PC-3 (cell line): ENCODE measurements around the gene MMRN2. TPM values are rescaled to one million over a fixed set of nuclear protein-coding genes. Genes with fewer than 3 reads are reported as not detected.
"Not testable (repeated sequence)": the region's sequence is repeated elsewhere in the genome, so short reads cannot be mapped to it uniquely, and the experiment has no call there.

Source experiments
- ATAC-seq: fragments of 200-7000 bp; cut with Tn5 transposase; 2 replicates; pipeline ENCODE4 v1.9.1; 2020; ENCODE audit warnings: mild to moderate bottlenecking, moderate library complexity
- BruUV-seq: library from RNA; stranded (reverse); fragments of 400-500 nt; replicated peaks from 2 replicates; lab custom pipeline; 2021; lab: Mats Ljungman, UMichigan
- CTCF ChIA-PET: fragments of 300-600 bp; sonication (Branson Sonifier 250); formaldehyde crosslinking; loops from one replicate; lab custom pipeline; 2022; ENCODE audit warnings: antibody characterized with exemption; lab: Charles Lee
- POLR2A ChIA-PET: fragments of 300-600 bp; sonication (Branson Sonifier 250); formaldehyde crosslinking; loops from one replicate; lab custom pipeline; 2022; ENCODE audit warnings: antibody characterized with exemption; ENCODE audit not compliant: unreplicated experiment; lab: Charles Lee
- DNase-seq: peaks from one replicate; pipeline ENCODE4 v3.0.0-alpha.2; 2015
- H2AFZ ChIP-seq: fragments of 300-600 bp; sonication (generic); 2 replicates; pipeline ENCODE4 v1.6.0; 2016; ENCODE audit warnings: antibody characterized with exemption, low read length
- H3F3A ChIP-seq: fragments of 300-600 bp; sonication (generic); one replicate; pipeline ENCODE4 v1.6.0; 2017; ENCODE audit warnings: antibody characterized with exemption, low read length, control low read depth, mild to moderate bottlenecking; ENCODE audit not compliant: unreplicated experiment
- H3K27ac ChIP-seq: fragments of 300-600 bp; sonication (generic); 2 replicates; pipeline ENCODE4 v1.5.1; 2016; ENCODE audit warnings: mild to moderate bottlenecking, low read length
- H3K27me3 ChIP-seq: fragments of 300-600 bp; sonication (generic); 2 replicates; pipeline ENCODE4 v1.6.1; 2016; ENCODE audit warnings: low read length, mixed read lengths
- H3K36me3 ChIP-seq: fragments of 300-600 bp; sonication (generic); 2 replicates; pipeline ENCODE4 v1.6.1; 2016; ENCODE audit warnings: low read depth, mixed run types, low read length, mixed read lengths
- H3K4me1 ChIP-seq: fragments of 300-600 bp; sonication (generic); 2 replicates; pipeline ENCODE4 v1.5.1; 2016; ENCODE audit warnings: low read length; ENCODE audit not compliant: insufficient read depth
- H3K4me2 ChIP-seq: fragments of 300-600 bp; sonication (generic); 2 replicates; pipeline ENCODE4 v1.6.0; 2016; ENCODE audit warnings: low read length
- H3K4me3 ChIP-seq: fragments of 300-600 bp; sonication (generic); 2 replicates; pipeline ENCODE4 v1.5.1; 2016; ENCODE audit warnings: mild to moderate bottlenecking, low read length, mixed read lengths
- H3K79me2 ChIP-seq: fragments of 300-600 bp; sonication (generic); 2 replicates; pipeline ENCODE4 v1.6.1; 2017; ENCODE audit warnings: low read length, mixed read lengths
- H3K9ac ChIP-seq: fragments of 300-600 bp; sonication (generic); 2 replicates; pipeline ENCODE4 v1.6.0; 2016; ENCODE audit warnings: mild to moderate bottlenecking, low read length
- H3K9me2 ChIP-seq: fragments of 300-600 bp; sonication (generic); replicated peaks from 2 replicates; pipeline ENCODE4 v1.6.1; 2016; ENCODE audit warnings: mixed run types, low read length, mixed read lengths
- H3K9me3 ChIP-seq: fragments of 300-600 bp; sonication (generic); 2 replicates; pipeline ENCODE4 v1.6.1; 2016; ENCODE audit warnings: low read length, mixed read lengths
- H4K20me1 ChIP-seq: fragments of 300-600 bp; sonication (generic); 2 replicates; pipeline ENCODE4 v1.6.1; 2016; ENCODE audit warnings: low read length, mixed read lengths
- CTCF ChIP-seq: fragments of 300-600 bp; sonication (generic); conservative IDR thresholded peaks from 2 replicates; pipeline ENCODE4 v1.5.1; 2017; ENCODE audit warnings: antibody characterized with exemption, low read depth, mild to moderate bottlenecking, low read length
- EZH2 ChIP-seq: fragments of 300-600 bp; sonication (generic); IDR thresholded peaks from one replicate; pipeline ENCODE4 v1.6.1; 2017; ENCODE audit warnings: antibody characterized with exemption, mild to moderate bottlenecking, low read length; ENCODE audit not compliant: unreplicated experiment
- EZH2phosphoT487 ChIP-seq: fragments of 300-600 bp; sonication (generic); IDR thresholded peaks from 2 replicates; pipeline ENCODE4 v1.6.1; 2018; ENCODE audit warnings: mild to moderate bottlenecking, antibody characterized with exemption, low read length, borderline replicate concordance
- intact Hi-C: fragments of 100-400 bp; cut with micrococcal nuclease; formaldehyde crosslinking; loops from 2 replicates; pipeline ENCODE4 v1.9.0; 2023
- total RNA-seq: library from RNA; depleted of rRNA; stranded (reverse); fragments of >200 nt; gene quantifications from 2 replicates; pipeline ENCODE4 v1.2.3, GENCODE V29; 2014

Gene MMRN2
- total RNA-seq, 1 experiment from 2014 or later: 1.9 TPM

- DNase-seq (no peak), ATAC-seq (no peak)
- Histone ChIP-seq H3K27ac (no peak overlapping the region), H3K9me3 (no peaks in the 10 kb centered on the region), H3F3A (no peaks in the 10 kb centered on the region), H2AFZ (no peak overlapping the region), H3K4me1 (peaks cover 11% of the 10 kb centered on the region), H3K9ac (no peak overlapping the region), H4K20me1 (no peaks in the 10 kb centered on the region), H3K27me3 (no peaks in the 10 kb centered on the region), H3K4me2 (no peak overlapping the region), H3K36me3 (no peaks in the 10 kb centered on the region), H3K4me3 (no peak overlapping the region), H3K79me2 (no peaks in the 10 kb centered on the region), H3K9me2 (no peaks in the 10 kb centered on the region)
- intact Hi-C loops: no loop called here
- POLR2A ChIA-PET: no interaction called here
- CTCF ChIA-PET: no interaction called here
- TF ChIP-seq EZH2phosphoT487 (no peak), EZH2 (no peak), CTCF (no peak)
- BruUV-seq: no TSS peak
Observed at GRCh38 chr10:86979977-86980448, 22.6 kb upstream of the MMRN2 start.

- no peak for ATAC-seq
- Histone ChIP-seq H2AFZ (no peak overlapping the region), H3K9me3 (no peaks in the 10 kb centered on the region), H3K27ac (no peak overlapping the region), H3F3A (no peaks in the 10 kb centered on the region), H3K4me2 (no peak overlapping the region), H3K27me3 (no peaks in the 10 kb centered on the region), H3K9ac (no peak overlapping the region), H4K20me1 (no peaks in the 10 kb centered on the region), H3K9me2 (no peaks in the 10 kb centered on the region), H3K36me3 (no peaks in the 10 kb centered on the region), H3K4me1 (peaks cover 17% of the 10 kb centered on the region), H3K79me2 (no peaks in the 10 kb centered on the region), H3K4me3 (no peak overlapping the region)
- POLR2A ChIA-PET: no interaction called here
- no peak for TF ChIP-seq CTCF
- intact Hi-C loops: no loop called here
- DNase-seq: no peak
- CTCF ChIA-PET: no interaction called here
- no TSS peak for BruUV-seq
Observed at GRCh38 chr10:86979296-86979818, 21.9 kb upstream of the MMRN2 start.

GRCh38 chr10:86978457-86978856 is 21.0 kb upstream of the MMRN2 start:
- H4K20me1 ChIP-seq, H3K9me3 ChIP-seq, H3F3A ChIP-seq, BruUV-seq, H3K36me3 ChIP-seq, H3K4me2 ChIP-seq, H3K27me3 ChIP-seq, POLR2A ChIA-PET, H3K9ac ChIP-seq, H2AFZ ChIP-seq, H3K9me2 ChIP-seq, intact Hi-C loops, H3K79me2 ChIP-seq, CTCF ChIA-PET, H3K4me3 ChIP-seq, H3K27ac ChIP-seq: not testable (repeated sequence)
- H3K4me1 ChIP-seq: peaks cover 21% of the 10 kb centered on the region
- peak; percentile 49 for DNase-seq
- ATAC-seq: peak; percentile 49; the same call in 1 of the 2 replicates
